Stimulated activated CD4-positive, alpha-beta T cell treated with anti-CD3 and anti-CD28 coated beads, TNF-alpha, amount 100 ng/mL, for 1 hour (primary cell): Measurements from ENCODE around the gene C7orf57.

ENCODE experiments used
- DNase-seq, 3 donors: peaks; one replicate each; pipeline ENCODE4 v3.0.0-alpha.2; 2020; ENCODE audit warnings: low read depth in 3 of 3, low spot score in 1 of 3

Gene C7orf57

GRCh38 chr7:48084727-48085432, 49.5 kb downstream of the C7orf57 start:
- DNase-seq, result peak in 2 of 3 donors; percentile 46 to 52

- DNase-seq, result no peak
Observed at GRCh38 chr7:48085433-48085791, 50.1 kb downstream of the C7orf57 start.

- DNase-seq, result no peak
Observed at GRCh38 chr7:48085942-48086341, 50.6 kb downstream of the C7orf57 start.

- no peak for DNase-seq
Observed at GRCh38 chr7:48087349-48087748, 52.0 kb downstream of the C7orf57 start.

GRCh38 chr7:48088559-48089045, 53.3 kb downstream of the C7orf57 start:
- no peak for DNase-seq

- peak; percentile 68 to 85 (median 81) for DNase-seq
Observed at GRCh38 chr7:48089046-48090003, 54.0 kb downstream of the C7orf57 start, which contains the start of gene UPP1. UPP1 (plus strand) TSS chr7:48089265; CDS start chr7:48094784, 5,519 bp downstream.

- no peak for DNase-seq
Observed at GRCh38 chr7:48090095-48090805, 54.9 kb downstream of the C7orf57 start.

GRCh38 chr7:48091506-48092433, 56.4 kb downstream of the C7orf57 start:
- no peak for DNase-seq

- no peak for DNase-seq
Observed at GRCh38 chr7:48094861-48095293, 59.5 kb downstream of the C7orf57 start.

- no peak for DNase-seq
Observed at GRCh38 chr7:48096273-48096672, 60.9 kb downstream of the C7orf57 start.

GRCh38 chr7:48097521-48098231, 62.3 kb downstream of the C7orf57 start:
- no peak for DNase-seq

GRCh38 chr7:48098846-48099245, 63.5 kb downstream of the C7orf57 start:
- DNase-seq, result no peak

- DNase-seq, result no peak
Observed at GRCh38 chr7:48099781-48100180, 64.4 kb downstream of the C7orf57 start.

GRCh38 chr7:48101352-48101751, 66.0 kb downstream of the C7orf57 start:
- DNase-seq, result no peak

- DNase-seq, result no peak
Observed at GRCh38 chr7:48101968-48102367, 66.6 kb downstream of the C7orf57 start.

- DNase-seq, result no peak
Observed at GRCh38 chr7:48102530-48102929, 67.2 kb downstream of the C7orf57 start.

- DNase-seq, result no peak
Observed at GRCh38 chr7:48105045-48105444, 69.7 kb downstream of the C7orf57 start.

- no peak for DNase-seq
Observed at GRCh38 chr7:48106906-48107659, 71.7 kb downstream of the C7orf57 start.
